ENCODE results near the gene PLEKHG2.

- TF ChIP-seq CTCF (IDR thresholded peaks at IDR 0.05; ENCODE audit: low read depth, low read length) (no peak), EZH2phosphoT487 (IDR thresholded peaks at IDR 0.05; ENCODE audit: low read depth) (no peak)
Measured at GRCh38 chr19:39415111-39416046, 2.9 kb downstream of the PLEKHG2 start.

Data from OCI-LY3 (cell line).